Measurements from ENCODE around the gene SIX2.

DNA sequence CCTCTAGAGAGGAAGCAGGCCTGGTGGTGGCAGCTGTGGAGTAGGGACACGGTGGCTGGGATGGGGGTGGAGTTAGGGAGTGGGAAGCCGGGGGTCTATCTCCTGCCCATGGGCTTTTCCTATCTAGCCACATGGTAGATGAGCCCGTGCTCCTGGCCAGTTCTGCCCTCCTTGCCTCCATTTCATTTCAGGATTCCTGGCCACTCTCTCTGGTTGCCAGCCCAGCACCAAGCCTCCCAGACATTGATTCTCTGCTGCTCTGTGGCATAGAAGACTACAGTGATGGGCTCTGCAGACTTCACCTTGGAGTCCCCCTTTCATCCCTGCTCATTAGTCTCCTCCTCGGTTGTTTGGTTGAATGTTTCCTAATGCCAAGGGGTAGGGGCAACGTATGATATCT, 48.4 kb downstream of the SIX2 start:
- TF ChIP-seq, protein P1, sequence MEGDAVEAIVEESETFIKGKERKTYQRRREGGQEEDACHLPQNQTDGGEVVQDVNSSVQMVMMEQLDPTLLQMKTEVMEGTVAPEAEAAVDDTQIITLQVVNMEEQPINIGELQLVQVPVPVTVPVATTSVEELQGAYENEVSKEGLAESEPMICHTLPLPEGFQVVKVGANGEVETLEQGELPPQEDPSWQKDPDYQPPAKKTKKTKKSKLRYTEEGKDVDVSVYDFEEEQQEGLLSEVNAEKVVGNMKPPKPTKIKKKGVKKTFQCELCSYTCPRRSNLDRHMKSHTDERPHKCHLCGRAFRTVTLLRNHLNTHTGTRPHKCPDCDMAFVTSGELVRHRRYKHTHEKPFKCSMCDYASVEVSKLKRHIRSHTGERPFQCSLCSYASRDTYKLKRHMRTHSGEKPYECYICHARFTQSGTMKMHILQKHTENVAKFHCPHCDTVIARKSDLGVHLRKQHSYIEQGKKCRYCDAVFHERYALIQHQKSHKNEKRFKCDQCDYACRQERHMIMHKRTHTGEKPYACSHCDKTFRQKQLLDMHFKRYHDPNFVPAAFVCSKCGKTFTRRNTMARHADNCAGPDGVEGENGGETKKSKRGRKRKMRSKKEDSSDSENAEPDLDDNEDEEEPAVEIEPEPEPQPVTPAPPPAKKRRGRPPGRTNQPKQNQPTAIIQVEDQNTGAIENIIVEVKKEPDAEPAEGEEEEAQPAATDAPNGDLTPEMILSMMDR (IDR thresholded peaks at IDR 0.05) = no peak
- no peak for TF ChIP-seq EZH2 (IDR thresholded peaks at IDR 0.05; ENCODE audit: borderline replicate concordance, insufficient read depth, low read depth, low read length, poor library complexity, severe bottlenecking)
